NCI-H1092 (cell line): ENCODE results near the gene ARHGAP18.

Source experiments
- DNase-seq: peaks from one replicate; lab custom pipeline; 2025; lab: John Stamatoyannopoulos, UW

Gene ARHGAP18

GRCh38 chr6:129691709-129692108 lies 18.3 kb downstream of the ARHGAP18 start:
- DNase-seq: no peak

DNA sequence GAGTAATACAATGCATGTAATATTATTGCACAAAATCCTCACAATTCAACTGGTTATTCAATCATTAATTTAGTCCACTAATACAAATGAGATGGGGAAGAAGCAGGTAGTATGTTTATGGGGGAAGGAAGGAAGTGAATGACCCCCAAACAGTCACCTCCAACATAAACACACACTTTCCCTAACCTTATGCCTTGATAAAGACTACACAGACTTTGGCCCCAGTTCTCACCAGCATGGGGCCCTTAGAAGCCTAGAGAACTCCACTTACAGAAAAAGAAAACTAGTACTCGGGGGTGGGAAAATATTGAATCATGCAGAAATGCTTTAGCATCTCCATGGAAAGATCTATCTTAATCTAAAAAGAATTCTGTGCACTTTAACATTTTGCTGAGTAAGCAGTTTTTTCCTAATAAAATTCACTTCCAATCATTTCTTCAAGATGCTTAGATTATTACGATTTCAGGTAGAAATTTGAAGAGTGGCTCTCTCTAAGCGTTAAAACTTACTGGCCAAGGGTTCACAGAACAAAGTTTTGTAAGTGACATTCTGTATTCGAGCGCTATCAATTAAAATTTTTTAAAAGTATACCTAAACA lies 18.8 kb downstream of the ARHGAP18 start:
- DNase-seq: no peak

DNA sequence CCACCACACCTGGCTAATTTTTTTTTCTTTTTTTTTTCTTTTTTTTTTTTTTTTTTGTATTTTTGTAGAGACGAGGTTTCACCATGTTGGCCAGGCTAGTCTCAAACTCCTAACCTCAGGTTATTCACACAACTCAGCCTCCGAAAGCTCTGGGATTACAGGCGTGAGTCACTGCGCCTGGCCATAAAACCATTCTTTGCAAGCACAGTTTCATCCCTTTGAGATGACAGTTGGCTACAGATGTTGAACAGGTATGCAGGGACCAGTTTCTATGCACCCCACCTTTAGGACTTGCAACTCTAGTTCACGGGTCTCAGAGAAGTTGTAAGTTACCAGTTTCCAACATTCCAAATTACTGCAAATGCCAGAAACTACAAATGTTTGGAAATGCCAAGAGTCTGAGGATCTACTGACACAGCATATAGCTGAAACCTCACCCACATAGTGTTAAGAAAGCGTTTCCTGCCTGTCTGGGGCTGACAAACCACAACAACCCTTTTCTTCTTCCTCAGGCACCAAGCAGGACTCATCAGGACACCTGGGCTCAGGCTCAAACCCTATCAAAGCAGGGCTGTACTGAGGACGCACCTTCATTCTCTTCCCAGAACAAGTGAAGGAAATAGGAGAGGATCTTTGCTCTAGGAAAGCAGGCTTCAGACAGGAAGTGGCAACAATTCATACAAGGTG lies 22.9 kb downstream of the ARHGAP18 start:
- no peak for DNase-seq

GRCh38 chr6:129685662-129686031 lies 24.3 kb downstream of the ARHGAP18 start:
- DNase-seq: no peak

DNA sequence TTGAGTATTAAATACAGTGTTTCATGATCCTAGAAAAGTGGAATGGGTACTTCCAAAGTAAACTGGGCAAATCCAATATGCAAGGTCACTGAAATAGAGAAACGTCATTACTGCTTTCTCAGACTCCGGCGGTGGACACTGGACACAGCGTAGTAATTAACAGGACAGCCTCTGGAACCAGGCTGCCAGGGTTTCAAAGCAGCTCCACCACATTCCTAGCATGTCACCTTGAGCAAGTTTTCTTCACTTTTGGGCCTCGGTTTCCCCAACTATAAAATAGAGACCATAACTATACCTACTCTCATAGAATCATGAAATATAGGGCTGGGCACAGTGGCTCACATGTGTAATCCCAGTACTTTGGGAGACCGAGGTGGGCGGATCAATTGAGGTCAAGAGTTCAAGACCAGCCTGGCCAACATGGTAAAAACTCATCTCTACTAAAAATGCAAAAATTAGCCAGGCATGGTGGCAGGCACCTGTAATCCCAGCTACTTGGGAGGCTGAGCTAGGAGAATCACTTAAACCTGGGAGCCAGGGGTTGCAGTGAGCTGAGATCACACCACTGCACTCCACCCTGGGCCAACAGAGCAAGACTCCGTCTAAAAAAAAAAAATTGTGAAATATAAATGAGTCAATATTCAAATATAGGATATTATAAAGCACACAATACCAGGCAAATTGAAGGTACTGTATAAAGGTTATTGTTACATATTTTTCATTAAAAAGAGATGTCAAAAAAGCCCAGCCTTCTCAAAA lies 24.9 kb downstream of the ARHGAP18 start:
- DNase-seq: no peak

- DNase-seq: no peak
Measured at GRCh38 chr6:129684323-129684884, 25.6 kb downstream of the ARHGAP18 start.

GRCh38 chr6:129683601-129684322 lies 26.2 kb downstream of the ARHGAP18 start:
- no peak for DNase-seq

GRCh38 chr6:129681913-129682205 lies 28.1 kb downstream of the ARHGAP18 start:
- no peak for DNase-seq

GRCh38 chr6:129680633-129681032 lies 29.3 kb downstream of the ARHGAP18 start:
- no peak for DNase-seq

- no peak for DNase-seq
Measured at GRCh38 chr6:129679758-129680157, 30.2 kb downstream of the ARHGAP18 start.

DNA sequence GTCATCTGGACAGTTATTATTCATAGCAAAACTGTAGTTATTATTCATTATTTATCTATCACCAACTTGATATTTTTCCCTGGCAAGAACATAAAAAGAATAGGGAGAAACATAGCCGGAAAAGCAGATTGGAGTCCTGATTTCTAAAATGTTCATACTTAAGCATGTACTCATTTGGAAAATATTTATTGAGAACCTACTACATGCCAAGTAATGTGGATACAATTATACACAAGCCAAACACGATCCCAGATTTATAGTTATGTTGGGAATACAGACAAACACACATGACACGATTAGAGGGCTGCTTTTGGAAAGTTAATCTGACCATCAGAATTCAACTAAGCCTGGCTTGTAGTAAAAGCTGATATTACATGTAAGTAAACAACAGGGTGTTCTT lies 30.7 kb downstream of the ARHGAP18 start:
- no peak for DNase-seq

DNA sequence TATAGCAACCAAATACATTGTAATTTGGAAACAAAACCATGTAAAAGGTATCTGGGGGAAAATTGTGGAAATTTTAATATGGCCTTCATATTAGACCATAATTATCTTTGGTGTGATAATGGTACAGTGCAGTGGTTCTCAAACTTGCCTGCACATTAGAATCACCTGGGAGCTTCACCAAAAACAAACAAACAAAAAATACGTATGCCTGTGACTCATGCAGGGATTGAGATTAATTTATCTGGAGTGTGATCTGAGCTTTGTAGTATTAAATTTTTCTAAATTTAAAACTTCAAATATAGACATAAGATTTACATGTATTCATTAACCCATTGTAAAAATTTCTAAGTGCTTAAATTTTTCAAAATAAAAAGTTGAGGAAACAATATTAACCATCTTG lies 31.5 kb downstream of the ARHGAP18 start:
- DNase-seq: no peak

DNA sequence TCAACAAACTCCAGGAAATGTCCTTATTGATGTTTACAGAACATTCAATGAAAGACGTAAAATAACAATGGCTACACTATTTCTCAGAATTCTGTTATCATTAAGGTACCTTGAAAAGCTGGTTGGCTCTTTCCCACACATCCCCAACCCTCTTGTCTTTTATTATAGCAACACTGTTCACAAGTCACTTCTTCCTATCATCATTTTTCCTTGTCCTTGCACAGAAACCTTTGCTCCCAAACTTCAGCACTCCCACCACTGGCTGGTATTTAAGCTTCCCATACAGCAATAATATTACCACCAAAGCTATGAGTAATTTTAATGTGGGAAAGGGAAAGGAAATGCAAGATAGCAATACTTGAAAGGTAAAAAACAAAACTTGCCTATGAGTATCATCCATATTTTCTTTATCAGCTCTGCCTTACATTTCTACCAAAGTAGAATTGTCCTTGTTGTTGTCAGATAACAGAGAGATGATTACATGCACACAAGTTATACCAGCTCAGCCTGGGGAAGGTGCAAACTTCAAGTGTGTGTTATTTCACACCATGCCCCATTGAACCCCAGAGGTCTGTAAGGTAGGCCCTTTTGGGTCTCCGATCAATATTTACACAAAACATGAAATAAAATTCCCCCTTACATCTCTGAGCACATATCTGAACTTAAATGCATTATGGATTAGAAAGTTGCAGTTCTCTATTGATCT lies 32.2 kb downstream of the ARHGAP18 start:
- DNase-seq: no peak

GRCh38 chr6:129675669-129676472 lies 34.1 kb downstream of the ARHGAP18 start:
- DNase-seq: no peak

GRCh38 chr6:129673748-129674147 lies 36.2 kb downstream of the ARHGAP18 start:
- no peak for DNase-seq

GRCh38 chr6:129672881-129673631 lies 36.9 kb downstream of the ARHGAP18 start:
- no peak for DNase-seq

- DNase-seq: no peak
Measured at GRCh38 chr6:129672341-129672682, 37.7 kb downstream of the ARHGAP18 start.

DNA sequence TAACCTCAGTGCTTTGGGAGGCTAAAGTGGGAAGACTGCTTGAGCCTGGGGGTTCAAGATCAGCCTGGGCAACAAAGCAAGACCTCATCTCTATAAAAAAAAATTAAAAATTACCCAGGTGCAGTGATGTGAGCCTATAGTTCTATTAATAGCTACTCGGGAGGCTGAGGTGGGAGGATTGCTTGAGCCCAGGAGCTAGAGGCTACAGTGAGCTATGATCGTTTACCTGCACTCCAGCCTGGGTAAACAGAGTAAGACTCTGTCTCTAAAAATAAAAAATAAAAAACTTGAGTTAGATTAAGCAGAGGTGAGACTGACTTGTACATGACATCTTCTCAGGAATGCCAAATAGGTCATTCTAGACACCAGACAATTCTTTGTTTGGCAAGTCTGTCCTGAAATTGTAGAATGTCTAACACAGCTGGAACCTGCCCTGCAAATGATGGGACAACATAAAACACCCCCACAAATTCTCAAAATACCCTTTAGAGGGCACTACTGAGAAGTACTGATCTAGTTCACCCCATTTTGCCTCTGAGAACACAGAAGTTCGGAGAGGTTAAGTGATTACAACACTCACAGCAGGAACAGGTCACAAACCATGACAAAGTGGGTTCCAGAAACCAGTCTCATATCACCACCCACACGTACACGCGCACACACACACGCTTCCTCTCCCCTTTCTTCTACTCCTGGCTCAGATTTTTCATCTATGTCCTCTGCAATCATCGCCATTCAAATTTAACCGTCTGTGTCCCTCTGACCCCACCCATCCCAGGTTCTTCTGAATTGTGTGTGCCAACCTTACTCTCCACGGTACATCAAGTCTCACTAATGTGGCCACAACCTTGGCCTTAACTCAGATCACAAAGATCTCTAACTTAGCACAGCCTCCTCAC lies 38.3 kb downstream of the ARHGAP18 start:
- DNase-seq: no peak

DNA sequence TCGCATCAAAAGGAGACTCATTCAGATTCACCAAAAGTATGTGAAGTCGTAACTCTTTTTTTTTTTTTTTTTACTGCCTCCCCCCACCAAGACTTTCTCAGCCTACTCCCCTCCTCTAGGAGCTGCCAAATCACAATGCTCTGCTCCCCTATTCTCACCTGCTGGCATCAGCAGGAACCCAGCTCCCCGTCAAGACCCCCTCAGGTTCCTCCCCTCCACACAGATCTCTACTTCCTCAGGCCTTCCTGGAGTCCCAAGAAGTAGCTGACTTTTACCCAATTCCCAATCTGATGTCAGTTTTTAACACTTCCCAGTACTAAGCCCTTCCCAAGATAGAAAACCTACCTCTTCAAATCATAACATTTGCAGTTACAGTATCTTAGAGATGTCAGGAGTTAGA lies 39.3 kb downstream of the ARHGAP18 start:
- DNase-seq: no peak
